SU-DHL-6 (cell line): ENCODE measurements around the gene PDCD11.
"Not testable (repeated sequence)": the region's sequence is repeated elsewhere in the genome, so short reads cannot be mapped to it uniquely, and the experiment has no call there.

ENCODE experiments used
- CTCF ChIP-seq: fragments of 200-600 bp; sonication (generic); IDR thresholded peaks from one replicate; pipeline ENCODE4 v1.5.1; 2017; ENCODE audit warnings: antibody characterized with exemption, mild to moderate bottlenecking, low read length, moderate library complexity; ENCODE audit not compliant: insufficient read depth, poor library complexity, severe bottlenecking
- EZH2phosphoT487 ChIP-seq: fragments of 200-600 bp; sonication (generic), shearing (Covaris generic); conservative IDR thresholded peaks from 2 replicates; pipeline ENCODE4 v1.6.1; 2018; ENCODE audit warnings: mild to moderate bottlenecking, antibody characterized with exemption, low read length, moderate library complexity, mixed read lengths

GRCh38 chr10:103486635-103487409, 90.4 kb downstream of the PDCD11 start:
- TF ChIP-seq CTCF, EZH2phosphoT487: not testable (repeated sequence)
